NT2/D1 (cell line): ENCODE results near the gene DNAI1.

Source experiments
- YY1 ChIP-seq: IDR thresholded peaks from 2 replicates; pipeline ENCODE4 v1.6.1; 2011; ENCODE audit not compliant: insufficient read length, insufficient read depth
- ZNF274 ChIP-seq: IDR thresholded peaks from 2 replicates; pipeline ENCODE4 v1.6.1; 2011; ENCODE audit warnings: mild to moderate bottlenecking, low read depth, low read length

GRCh38 chr9:34430843-34431437, 27.7 kb upstream of the DNAI1 start:
- TF ChIP-seq YY1 (no peak), ZNF274 (no peak)
